ENCODE measurements around the gene RALBP1. TPM values are rescaled to one million over a fixed set of nuclear protein-coding genes. Genes with fewer than 3 reads are reported as not detected.
"Not testable (repeated sequence)": the region's sequence is repeated elsewhere in the genome, so short reads cannot be mapped to it uniquely, and the experiment has no call there.

Gene RALBP1
- total RNA-seq, 1 experiment from 2014 or later: 66.2 TPM

DNA sequence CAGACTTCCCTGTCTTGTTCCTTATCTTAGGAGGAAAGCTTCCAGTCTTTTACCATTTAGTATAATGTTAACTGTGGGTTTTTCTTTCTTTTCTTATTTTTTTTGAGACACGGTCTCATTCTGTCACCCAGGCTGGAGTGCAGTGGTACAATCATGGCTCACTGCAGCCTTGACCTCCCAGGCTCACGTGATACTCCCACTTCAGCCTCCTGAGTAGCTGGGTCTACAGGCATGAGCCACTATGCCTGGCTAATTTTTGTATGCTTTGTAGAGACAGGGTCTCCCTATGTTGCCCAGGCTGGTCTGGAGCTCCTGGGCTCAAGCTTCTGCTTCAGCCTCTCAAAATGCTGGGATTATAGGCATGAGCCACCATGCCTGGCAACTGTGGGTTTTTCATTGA lies 9.5 kb downstream of the RALBP1 start:
- DNase-seq (ENCODE audit: low read depth, low spot score): not testable (repeated sequence)

GRCh38 chr18:9488538-9488937 lies 13.2 kb downstream of the RALBP1 start:
- RAD21 ChIA-PET (ENCODE audit: low non-redundant PET in 1 of 2, low total read pairs in 2 of 2, uncharacterized antibody in 2 of 2, unreplicated experiment in 2 of 2): no interaction called here
- Histone ChIP-seq H3K27me3 (ENCODE audit: insufficient read depth, low read length) (no peaks in the 10 kb centered on the region), H3K9me2 (ENCODE audit: insufficient read depth) (no peaks in the 10 kb centered on the region), H3K79me2 (ENCODE audit: insufficient read depth, low read length) (peaks cover 87% of the 10 kb centered on the region), H3K36me3 (ENCODE audit: control insufficient read depth in 1 of 2, insufficient read depth in 2 of 2, low read length in 2 of 2) (no peaks in the 10 kb centered on the region; a peak in 1 of 4 replicates), H3K4me3 (replicated peaks in 1 of 2; ENCODE audit: low read depth in 1 of 2, low read length in 2 of 2) (no peak overlapping the region), H3K4me2 (ENCODE audit: low read length) (no peak overlapping the region), H4K20me1 (ENCODE audit: insufficient read depth) (no peaks in the 10 kb centered on the region), H2AFZ (ENCODE audit: low read depth, low read length, poor library complexity, severe bottlenecking) (no peak overlapping the region), H3K9ac (ENCODE audit: low read length) (no peak overlapping the region), H3K27ac (ENCODE audit: low read depth, low read length) (no peak overlapping the region), H3K9me3 (ENCODE audit: control insufficient read depth in 1 of 2, insufficient read depth in 1 of 2, low read depth in 1 of 2, low read length in 2 of 2) (no peaks in the 10 kb centered on the region), H3K4me1 (ENCODE audit: control insufficient read depth in 1 of 2, insufficient read depth in 2 of 2, low read length in 2 of 2) (no peaks in the 10 kb centered on the region)
- TF ChIP-seq, protein P1, sequence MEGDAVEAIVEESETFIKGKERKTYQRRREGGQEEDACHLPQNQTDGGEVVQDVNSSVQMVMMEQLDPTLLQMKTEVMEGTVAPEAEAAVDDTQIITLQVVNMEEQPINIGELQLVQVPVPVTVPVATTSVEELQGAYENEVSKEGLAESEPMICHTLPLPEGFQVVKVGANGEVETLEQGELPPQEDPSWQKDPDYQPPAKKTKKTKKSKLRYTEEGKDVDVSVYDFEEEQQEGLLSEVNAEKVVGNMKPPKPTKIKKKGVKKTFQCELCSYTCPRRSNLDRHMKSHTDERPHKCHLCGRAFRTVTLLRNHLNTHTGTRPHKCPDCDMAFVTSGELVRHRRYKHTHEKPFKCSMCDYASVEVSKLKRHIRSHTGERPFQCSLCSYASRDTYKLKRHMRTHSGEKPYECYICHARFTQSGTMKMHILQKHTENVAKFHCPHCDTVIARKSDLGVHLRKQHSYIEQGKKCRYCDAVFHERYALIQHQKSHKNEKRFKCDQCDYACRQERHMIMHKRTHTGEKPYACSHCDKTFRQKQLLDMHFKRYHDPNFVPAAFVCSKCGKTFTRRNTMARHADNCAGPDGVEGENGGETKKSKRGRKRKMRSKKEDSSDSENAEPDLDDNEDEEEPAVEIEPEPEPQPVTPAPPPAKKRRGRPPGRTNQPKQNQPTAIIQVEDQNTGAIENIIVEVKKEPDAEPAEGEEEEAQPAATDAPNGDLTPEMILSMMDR (IDR thresholded peaks at IDR 0.05 in 2 of 3, conservative IDR thresholded peaks at IDR 0.05 in 1 of 3; ENCODE audit: borderline replicate concordance in 1 of 3, insufficient read depth in 1 of 3, low read depth in 2 of 3, low read length in 2 of 3): no peak
- TF ChIP-seq JUND (IDR thresholded peaks at IDR 0.05): no peak
- TF ChIP-seq ELF1 (IDR thresholded peaks at IDR 0.05; ENCODE audit: borderline replicate concordance, low read depth): no peak
- no peak for TF ChIP-seq POLR2A (IDR thresholded peaks at IDR 0.05; ENCODE audit: borderline replicate concordance, extremely low read depth, insufficient read depth, insufficient read length)
- TF ChIP-seq EGR1 (IDR thresholded peaks at IDR 0.05; ENCODE audit: low read depth): no peak
- DNase-seq (ENCODE audit: low read depth, low spot score) (no peak), ATAC-seq (no peak)
- CTCF ChIA-PET: no interaction called here
- no TSS peak for BruUV-seq (replicated peaks)
- intact Hi-C loops (cut with micrococcal nuclease): no loop called here
- POLR2A ChIA-PET: no interaction called here

More for the DNA sequence above, 9.5 kb downstream of the RALBP1 start:
- H3K9me2 ChIP-seq (ENCODE audit: insufficient read depth); ATAC-seq; H2AFZ ChIP-seq (ENCODE audit: low read depth, low read length, poor library complexity, severe bottlenecking); H3K4me3 ChIP-seq (replicated peaks in 1 of 2; ENCODE audit: low read depth in 1 of 2, low read length in 2 of 2); H3K27me3 ChIP-seq (ENCODE audit: insufficient read depth, low read length); H3K4me2 ChIP-seq (ENCODE audit: low read length); CTCF ChIA-PET; POLR2A ChIA-PET; H3K9ac ChIP-seq (ENCODE audit: low read length); H3K9me3 ChIP-seq (ENCODE audit: control insufficient read depth in 1 of 2, insufficient read depth in 1 of 2, low read depth in 1 of 2, low read length in 2 of 2); H3K27ac ChIP-seq (ENCODE audit: low read depth, low read length); H4K20me1 ChIP-seq (ENCODE audit: insufficient read depth); BruUV-seq (replicated peaks); H3K4me1 ChIP-seq (ENCODE audit: control insufficient read depth in 1 of 2, insufficient read depth in 2 of 2, low read length in 2 of 2); H3K36me3 ChIP-seq (ENCODE audit: control insufficient read depth in 1 of 2, insufficient read depth in 2 of 2, low read length in 2 of 2); RAD21 ChIA-PET (ENCODE audit: low non-redundant PET in 1 of 2, low total read pairs in 2 of 2, uncharacterized antibody in 2 of 2, unreplicated experiment in 2 of 2); intact Hi-C loops (cut with micrococcal nuclease): not testable (repeated sequence)
- peaks cover 94% of the 10 kb centered on the region for H3K79me2 ChIP-seq (ENCODE audit: insufficient read depth, low read length)
